K562 (cell line): Measurements from ENCODE around the gene HEMGN. TPM values are rescaled to one million over a fixed set of nuclear protein-coding genes. Genes with fewer than 3 reads are reported as not detected.
A peak's percentile ranks its signal among the peaks of the same experiment; 100 is the strongest.

Source experiments
- BRF1 ChIP-seq: IDR thresholded peaks from 3 replicates; pipeline ENCODE4 v1.6.1; 2011; ENCODE audit warnings: borderline replicate concordance, mild to moderate bottlenecking; ENCODE audit not compliant: insufficient read length; ENCODE audit errors: extremely low read depth
- CEBPZ ChIP-seq: fragments of 150-350 bp; IDR thresholded peaks from 2 replicates; pipeline ENCODE4 v1.6.1; 2014; ENCODE audit warnings: low read depth, mild to moderate bottlenecking, low read length, borderline replicate concordance
- E2F5 ChIP-seq: sonication (generic); formaldehyde crosslinking; IDR thresholded peaks from 2 replicates; pipeline ENCODE4 v1.8.0; 2022; ENCODE audit warnings: mild to moderate bottlenecking, missing genetic modification reagents
- E4F1 ChIP-seq: fragments of 250-450 bp; sonication (Bioruptor Pico); IDR thresholded peaks from 2 replicates; pipeline ENCODE4 v1.5.0; 2021; ENCODE audit warnings: mild to moderate bottlenecking, borderline replicate concordance
- KDM1A ChIP-seq, 2 experiments: fragments of 450-650 bp; IDR thresholded peaks; 2 replicates each; pipeline ENCODE4 v1.6.1; 2016; ENCODE audit warnings: mild to moderate bottlenecking in 2 of 2
- NFRKB ChIP-seq: fragments of 450-650 bp; IDR thresholded peaks from 2 replicates; pipeline ENCODE4 v1.6.1; 2016; ENCODE audit warnings: low read depth
- NR0B1 ChIP-seq: fragments of 450-650 bp; IDR thresholded peaks from one replicate; pipeline ENCODE4 v1.6.1; 2018; ENCODE audit warnings: mild to moderate bottlenecking, moderate library complexity; ENCODE audit not compliant: partially characterized antibody
- POLR2H ChIP-seq: IDR thresholded peaks from 2 replicates; pipeline ENCODE4 v1.6.1; 2016; ENCODE audit warnings: missing genetic modification characterization, low read depth, mild to moderate bottlenecking, control low read depth, missing compliant biosample characterization, moderate library complexity
- PTBP1 ChIP-seq: fragments of 200-400 bp; formaldehyde crosslinking; IDR thresholded peaks from 2 replicates; pipeline ENCODE4 v1.6.1; 2017; ENCODE audit warnings: low read depth, low read length
- PYGO2 ChIP-seq: fragments of 450-650 bp; IDR thresholded peaks from 2 replicates; pipeline ENCODE4 v1.6.1; 2016; ENCODE audit warnings: mild to moderate bottlenecking, missing genetic modification characterization, moderate library complexity, missing compliant biosample characterization
- RBM17 ChIP-seq: fragments of 200-400 bp; formaldehyde crosslinking; IDR thresholded peaks from 2 replicates; pipeline ENCODE4 v1.6.1; 2017; ENCODE audit warnings: low read depth, mild to moderate bottlenecking, low read length, borderline replicate concordance
- SMARCE1 ChIP-seq: fragments of 450-650 bp; IDR thresholded peaks from 2 replicates; pipeline ENCODE4 v1.7.1; 2016; ENCODE audit warnings: mild to moderate bottlenecking
- TCF7L2 ChIP-seq: fragments of 150-350 bp; IDR thresholded peaks from 2 replicates; pipeline ENCODE4 v1.6.1; 2016; ENCODE audit warnings: low read depth, mild to moderate bottlenecking, low read length, moderate library complexity
- UBTF ChIP-seq, 2 experiments: IDR thresholded peaks; 2 replicates each; pipeline ENCODE4 v1.6.1; 2012; ENCODE audit warnings: improper control_type of control experiment in 2 of 2, low read depth in 2 of 2, low read length in 2 of 2, borderline replicate concordance in 1 of 2
- WHSC1 ChIP-seq: IDR thresholded peaks from one replicate; pipeline ENCODE4 v1.6.1; 2012; ENCODE audit warnings: low read length, control low read depth, inconsistent platforms
- ZNF274 ChIP-seq: IDR thresholded peaks from 2 replicates; pipeline ENCODE4 v1.6.1; 2011; ENCODE audit warnings: low read depth, mild to moderate bottlenecking, low read length, moderate library complexity, borderline replicate concordance
- ZNF79 ChIP-seq: fragments of 250-450 bp; sonication (Bioruptor Pico); IDR thresholded peaks from 2 replicates; pipeline ENCODE4 v1.4.0; 2020; ENCODE audit warnings: low read depth, mild to moderate bottlenecking, moderate library complexity
- polyA plus RNA-seq, 8 experiments: library from polyadenylated mRNA; depleted of rRNA in 4 of 8; stranded (reverse) in 5 of 8; unstranded in 3 of 8; fragments of >200 nt; fragmentation: Nextera tagmentation in 2 of 8; fragmentation: Illumina TruSeq in 1 of 8; extraction: Ambion mirVana in 2 of 8; extraction: Trizol in 1 of 8; gene quantifications; 2 replicates each; pipeline versions ENCODE4 v1.2.1 to v1.2.3, GENCODE V29; 2011 to 2014; ENCODE audit warnings: inconsistent platforms in 1 of 8, missing spikeins in 1 of 8
- total RNA-seq, 7 experiments: library from RNA; depleted of rRNA in 6 of 7; stranded (reverse); fragments of >200 nt in 6 of 7; fragmentation: Illumina TruSeq in 2 of 7; extraction: Trizol in 2 of 7; gene quantifications; 2 replicates each; pipeline versions ENCODE4 v1.2.1 to v1.2.3, GENCODE V29; 2011 to 2021; ENCODE audit warnings: low replicate concordance in 1 of 7

HEMGN gene
- total and polyA plus RNA-seq, 9 of the 15 experiments (the other 6 are each of a cell fraction or from before 2014, with no cell fraction given), result 56.3 to 258 (median 137) TPM

GRCh38 chr9:97983589-97984187 lies 45.7 kb upstream of the HEMGN start (continued):
- TF ChIP-seq NR0B1 (no peak), E4F1 (CRISPR knock-in tag) (no peak), NFRKB (peak; percentile 59), ZNF79 (no peak), TCF7L2 (no peak), PTBP1 (no peak), RBM17 (no peak), POLR2H (tag) (no peak), E2F5 (CRISPR knock-in tag) (no peak), ZNF274 (no peak), WHSC1 (no peak), BRF1 (no peak), CEBPZ (no peak), SMARCE1 (no peak), PYGO2 (tag) (no peak), KDM1A (IDR thresholded peaks at IDR 0.05) (no peak), UBTF (IDR thresholded peaks at IDR 0.05; ENCODE audit: borderline replicate concordance in 1 of 2, low read depth in 2 of 2, low read length in 2 of 2) (no peak)
